ENCODE results near the gene DLL1.
"Not testable (repeated sequence)": the region's sequence is repeated elsewhere in the genome, so short reads cannot be mapped to it uniquely, and the experiment has no call there.

DLL1 gene

GRCh38 chr6:170290296-170291128 lies at the start of gene DLL1:
TSS of gene DLL1 (minus strand) at chr6:170291078. CDS start at chr6:170290139, 939 bp downstream.
- H3K36me3 ChIP-seq (ENCODE audit: control insufficient read depth in 5 of 5, insufficient read depth in 5 of 5, low read length in 5 of 5) = peaks cover 0 to 21% (median 13%) of the 10 kb centered on the region in 5 donors
- H3K4me3 ChIP-seq (ENCODE audit: low read depth in 1 of 5, low read length in 5 of 5) = peak within 1 kb of the TSS; percentile 72 to 84 (median 81)
- H3K27me3 ChIP-seq (ENCODE audit: control insufficient read depth in 5 of 5, insufficient read depth in 4 of 5, low read length in 5 of 5) = peaks cover 9 to 56% (median 42%) of the 10 kb centered on the region in 5 donors
- peak within 1 kb of the TSS in 4 of 5 donors; percentile 8 to 64 (median 50) for H3K9ac ChIP-seq (ENCODE audit: low read length in 5 of 5)
- peaks cover 5 to 77% (median 67%) of the 10 kb centered on the region in 5 donors for H3K4me1 ChIP-seq (ENCODE audit: control insufficient read depth in 5 of 5, insufficient read depth in 5 of 5, low read length in 5 of 5)
- peak within 1 kb of the TSS; percentile 23 for H3K27ac ChIP-seq (ENCODE audit: low read depth, low read length)
- H3K9me3 ChIP-seq (ENCODE audit: control insufficient read depth in 5 of 5, low read length in 5 of 5) = no peaks in the 10 kb centered on the region

DNA sequence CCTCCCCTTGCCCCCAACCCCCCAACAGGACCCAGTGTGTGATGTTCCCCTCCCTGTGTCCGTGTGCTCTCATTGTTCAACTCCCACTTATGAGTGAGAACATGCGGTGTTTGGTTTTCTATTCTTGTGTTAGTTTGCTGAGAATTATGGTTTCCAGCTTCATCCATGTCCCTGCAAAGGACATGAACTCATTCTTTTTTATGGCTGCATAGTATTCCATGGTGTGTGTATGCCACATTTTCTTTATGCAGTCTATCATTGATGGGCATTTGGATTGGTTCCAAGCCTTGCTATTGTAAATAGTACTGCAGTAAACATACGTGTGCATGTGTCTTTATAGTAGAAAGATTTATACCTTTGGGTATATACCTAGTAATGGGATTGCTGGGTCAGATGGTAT lies 44.3 kb upstream of the DLL1 start:
- not testable (repeated sequence) for H3K9me3 ChIP-seq (ENCODE audit: control insufficient read depth in 5 of 5, low read length in 5 of 5); H3K9ac ChIP-seq (ENCODE audit: low read length in 5 of 5); H3K4me1 ChIP-seq (ENCODE audit: control insufficient read depth in 5 of 5, insufficient read depth in 5 of 5, low read length in 5 of 5); H3K27me3 ChIP-seq (ENCODE audit: control insufficient read depth in 5 of 5, insufficient read depth in 4 of 5, low read length in 5 of 5); H3K4me3 ChIP-seq (ENCODE audit: low read depth in 1 of 5, low read length in 5 of 5); H3K27ac ChIP-seq (ENCODE audit: low read depth, low read length)
- peaks cover 17 to 37% (median 31%) of the 10 kb centered on the region in 5 donors for H3K36me3 ChIP-seq (ENCODE audit: control insufficient read depth in 5 of 5, insufficient read depth in 5 of 5, low read length in 5 of 5)

DNA sequence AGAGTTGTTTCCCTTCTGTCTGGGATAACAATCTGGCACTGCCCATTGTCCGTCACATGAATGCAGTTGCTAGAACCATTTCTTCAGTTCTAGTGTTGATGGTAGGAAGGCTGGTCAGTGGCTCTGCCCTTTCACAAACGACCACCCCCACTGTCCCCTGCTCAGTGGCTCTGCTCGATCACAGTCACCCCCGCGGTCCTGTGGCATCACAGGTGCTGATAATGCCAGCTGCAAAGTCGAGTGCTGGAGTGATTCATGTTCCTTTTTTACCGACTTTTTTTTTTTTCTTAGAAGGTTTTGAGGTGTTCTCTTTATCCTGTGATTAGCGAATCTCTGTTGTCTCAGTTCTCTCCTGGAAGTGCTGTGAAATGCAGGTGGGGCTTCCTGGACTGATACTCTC lies 38.4 kb upstream of the DLL1 start:
- Histone ChIP-seq H3K27ac (ENCODE audit: low read depth, low read length) (no peak overlapping the region), H3K4me1 (ENCODE audit: control insufficient read depth in 5 of 5, insufficient read depth in 5 of 5, low read length in 5 of 5) (no peaks in the 10 kb centered on the region), H3K9me3 (ENCODE audit: control insufficient read depth in 5 of 5, low read length in 5 of 5) (no peaks in the 10 kb centered on the region), H3K27me3 (ENCODE audit: control insufficient read depth in 5 of 5, insufficient read depth in 4 of 5, low read length in 5 of 5) (no peaks in the 10 kb centered on the region), H3K4me3 (ENCODE audit: low read depth in 1 of 5, low read length in 5 of 5) (no peak overlapping the region), H3K36me3 (ENCODE audit: control insufficient read depth in 5 of 5, insufficient read depth in 5 of 5, low read length in 5 of 5) (peaks cover 28 to 77% (median 65%) of the 10 kb centered on the region in 5 donors), H3K9ac (ENCODE audit: low read length in 5 of 5) (no peak overlapping the region)

DNA sequence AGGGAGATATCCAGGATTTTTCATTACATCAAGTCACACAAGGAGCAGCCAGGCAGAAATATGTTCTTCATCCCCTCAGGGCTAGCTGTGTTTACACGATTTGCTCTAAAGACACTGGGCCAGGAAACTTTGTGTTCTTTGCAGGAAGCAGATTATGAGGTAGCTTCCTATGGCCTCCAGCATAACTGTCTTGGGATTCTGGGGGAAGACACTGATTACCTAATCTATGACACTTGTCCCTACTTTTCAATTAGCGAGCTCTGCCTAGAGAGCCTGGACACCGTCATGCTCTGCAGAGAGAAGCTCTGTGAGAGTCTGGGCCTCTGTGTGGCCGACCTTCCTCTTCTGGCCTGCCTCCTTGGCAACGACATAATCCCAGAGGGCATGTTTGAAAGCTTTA lies 26.8 kb upstream of the DLL1 start:
- H3K4me1 ChIP-seq (ENCODE audit: control insufficient read depth in 5 of 5, insufficient read depth in 5 of 5, low read length in 5 of 5) = peaks cover 9 to 24% (median 13%) of the 10 kb centered on the region in 5 donors
- peaks cover 10 to 21% (median 15%) of the 10 kb centered on the region in 5 donors for H3K36me3 ChIP-seq (ENCODE audit: control insufficient read depth in 5 of 5, insufficient read depth in 5 of 5, low read length in 5 of 5)
- no peak overlapping the region for H3K9ac ChIP-seq (ENCODE audit: low read length in 5 of 5)
- no peaks in the 10 kb centered on the region for H3K9me3 ChIP-seq (ENCODE audit: control insufficient read depth in 5 of 5, low read length in 5 of 5)
- H3K27ac ChIP-seq (ENCODE audit: low read depth, low read length) = peak overlapping the region; percentile 66
- H3K27me3 ChIP-seq (ENCODE audit: control insufficient read depth in 5 of 5, insufficient read depth in 4 of 5, low read length in 5 of 5) = peaks cover 0 to 2% (median 0%) of the 10 kb centered on the region in 5 donors
- no peak overlapping the region for H3K4me3 ChIP-seq (ENCODE audit: low read depth in 1 of 5, low read length in 5 of 5)

GRCh38 chr6:170317076-170317475 lies 26.2 kb upstream of the DLL1 start:
- Histone ChIP-seq H3K4me1 (ENCODE audit: control insufficient read depth in 5 of 5, insufficient read depth in 5 of 5, low read length in 5 of 5) (peaks cover 9 to 24% (median 13%) of the 10 kb centered on the region in 5 donors), H3K9me3 (ENCODE audit: control insufficient read depth in 5 of 5, low read length in 5 of 5) (no peaks in the 10 kb centered on the region), H3K27ac (ENCODE audit: low read depth, low read length) (peak overlapping the region; percentile 66), H3K36me3 (ENCODE audit: control insufficient read depth in 5 of 5, insufficient read depth in 5 of 5, low read length in 5 of 5) (peaks cover 10 to 19% (median 11%) of the 10 kb centered on the region in 5 donors), H3K27me3 (ENCODE audit: control insufficient read depth in 5 of 5, insufficient read depth in 4 of 5, low read length in 5 of 5) (peaks cover 0 to 2% (median 0%) of the 10 kb centered on the region in 5 donors), H3K9ac (ENCODE audit: low read length in 5 of 5) (no peak overlapping the region), H3K4me3 (ENCODE audit: low read depth in 1 of 5, low read length in 5 of 5) (no peak overlapping the region)

DNA sequence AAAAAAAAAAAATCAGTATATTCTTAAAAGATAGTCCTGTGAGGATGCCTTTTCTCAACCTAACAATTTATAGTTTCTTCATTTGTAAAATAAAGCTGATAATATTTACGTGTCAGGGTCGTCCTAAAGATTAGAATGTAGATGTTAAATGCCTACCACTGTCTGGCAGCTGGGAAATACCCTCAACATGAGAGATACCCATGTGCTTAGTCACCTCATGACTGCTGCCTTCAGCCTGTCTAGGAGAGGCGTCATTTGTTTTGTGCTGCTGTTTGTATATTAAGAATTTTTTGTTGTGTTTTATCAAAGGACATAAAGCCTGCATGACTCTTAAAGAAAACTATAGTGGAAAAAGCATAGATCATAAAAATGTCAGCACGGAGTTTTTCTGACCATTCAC lies 25.2 kb upstream of the DLL1 start:
- Histone ChIP-seq H3K9me3 (ENCODE audit: control insufficient read depth in 5 of 5, low read length in 5 of 5) (no peaks in the 10 kb centered on the region), H3K4me1 (ENCODE audit: control insufficient read depth in 5 of 5, insufficient read depth in 5 of 5, low read length in 5 of 5) (peaks cover 9 to 24% (median 13%) of the 10 kb centered on the region in 5 donors), H3K4me3 (ENCODE audit: low read depth in 1 of 5, low read length in 5 of 5) (no peak overlapping the region), H3K27ac (ENCODE audit: low read depth, low read length) (no peak overlapping the region), H3K9ac (ENCODE audit: low read length in 5 of 5) (no peak overlapping the region), H3K36me3 (ENCODE audit: control insufficient read depth in 5 of 5, insufficient read depth in 5 of 5, low read length in 5 of 5) (peaks cover 6 to 19% (median 11%) of the 10 kb centered on the region in 5 donors), H3K27me3 (ENCODE audit: control insufficient read depth in 5 of 5, insufficient read depth in 4 of 5, low read length in 5 of 5) (peaks cover 0 to 2% (median 0%) of the 10 kb centered on the region in 5 donors)

DNA sequence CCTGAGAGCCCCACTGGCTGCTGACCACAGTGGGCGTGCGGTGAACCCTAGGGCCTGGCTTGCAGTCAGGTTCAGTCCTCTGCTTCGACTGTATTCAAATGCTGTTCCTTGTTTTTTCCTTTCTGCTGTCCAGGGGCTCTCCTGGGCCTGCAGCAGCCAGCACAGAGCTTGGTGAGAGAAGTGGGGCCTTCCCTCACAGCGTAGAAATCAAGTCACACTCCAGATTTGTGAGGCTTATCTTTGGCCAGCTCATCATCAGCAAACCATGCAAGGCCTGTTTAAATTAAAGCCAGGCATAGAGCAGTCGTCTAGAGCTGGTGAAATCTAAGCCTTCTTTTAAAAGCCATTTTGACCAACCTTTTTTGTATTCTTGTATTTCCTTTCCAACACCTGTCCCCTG lies 24.1 kb upstream of the DLL1 start:
- peaks cover 9 to 27% (median 18%) of the 10 kb centered on the region in 5 donors for H3K4me1 ChIP-seq (ENCODE audit: control insufficient read depth in 5 of 5, insufficient read depth in 5 of 5, low read length in 5 of 5)
- no peak overlapping the region for H3K9ac ChIP-seq (ENCODE audit: low read length in 5 of 5)
- peaks cover 6 to 17% (median 8%) of the 10 kb centered on the region in 5 donors for H3K36me3 ChIP-seq (ENCODE audit: control insufficient read depth in 5 of 5, insufficient read depth in 5 of 5, low read length in 5 of 5)

DNA sequence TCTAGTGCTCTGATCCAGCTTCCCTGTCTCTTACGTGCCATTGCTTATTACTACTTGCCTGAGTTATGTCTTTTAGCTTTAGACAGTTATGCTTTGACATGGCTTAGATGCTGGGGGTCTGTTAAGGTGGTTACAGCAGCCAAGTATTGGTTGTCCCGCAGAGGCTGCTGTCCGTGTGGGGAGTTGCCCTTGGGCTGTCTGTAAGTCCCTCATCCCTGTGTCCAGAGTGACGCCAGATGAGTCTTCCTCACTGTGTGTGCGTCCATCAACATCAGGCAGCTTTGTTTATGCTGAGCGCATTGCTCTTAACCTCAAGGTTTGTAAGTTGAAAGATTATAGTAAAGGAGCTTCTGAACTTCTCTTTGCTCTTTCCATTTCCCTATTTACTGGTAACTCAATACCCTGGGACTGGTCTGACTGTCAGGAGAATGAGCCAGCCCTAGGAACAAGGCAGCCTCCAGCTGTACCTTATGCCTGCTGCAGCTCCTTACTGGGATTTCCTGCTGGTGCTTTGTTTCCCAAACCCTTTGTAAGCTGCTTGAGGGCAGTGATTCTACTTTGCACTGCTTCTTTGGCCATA lies 22.9 kb upstream of the DLL1 start:
- Histone ChIP-seq H3K9me3 (ENCODE audit: control insufficient read depth in 5 of 5, low read length in 5 of 5) (no peaks in the 10 kb centered on the region), H3K9ac (ENCODE audit: low read length in 5 of 5) (no peak overlapping the region), H3K4me1 (ENCODE audit: control insufficient read depth in 5 of 5, insufficient read depth in 5 of 5, low read length in 5 of 5) (peaks cover 9 to 24% (median 20%) of the 10 kb centered on the region in 5 donors), H3K27me3 (ENCODE audit: control insufficient read depth in 5 of 5, insufficient read depth in 4 of 5, low read length in 5 of 5) (peaks cover 0 to 2% (median 0%) of the 10 kb centered on the region in 5 donors), H3K4me3 (ENCODE audit: low read depth in 1 of 5, low read length in 5 of 5) (no peak overlapping the region), H3K27ac (ENCODE audit: low read depth, low read length) (no peak overlapping the region), H3K36me3 (ENCODE audit: control insufficient read depth in 5 of 5, insufficient read depth in 5 of 5, low read length in 5 of 5) (peaks cover 0 to 12% (median 5%) of the 10 kb centered on the region in 5 donors)

More for the DNA sequence above, 24.1 kb upstream of the DLL1 start:
- peaks cover 0 to 2% (median 0%) of the 10 kb centered on the region in 5 donors for H3K27me3 ChIP-seq (ENCODE audit: control insufficient read depth in 5 of 5, insufficient read depth in 4 of 5, low read length in 5 of 5)
- H3K4me3 ChIP-seq (ENCODE audit: low read depth in 1 of 5, low read length in 5 of 5) = no peak overlapping the region
- no peaks in the 10 kb centered on the region for H3K9me3 ChIP-seq (ENCODE audit: control insufficient read depth in 5 of 5, low read length in 5 of 5)
- H3K27ac ChIP-seq (ENCODE audit: low read depth, low read length) = no peak overlapping the region

- H3K4me1 ChIP-seq (ENCODE audit: control insufficient read depth in 5 of 5, insufficient read depth in 5 of 5, low read length in 5 of 5) = peaks cover 3 to 26% (median 25%) of the 10 kb centered on the region in 5 donors
- H3K27me3 ChIP-seq (ENCODE audit: control insufficient read depth in 5 of 5, insufficient read depth in 4 of 5, low read length in 5 of 5) = no peaks in the 10 kb centered on the region
- no peak overlapping the region for H3K9ac ChIP-seq (ENCODE audit: low read length in 5 of 5)
- H3K9me3 ChIP-seq (ENCODE audit: control insufficient read depth in 5 of 5, low read length in 5 of 5) = no peaks in the 10 kb centered on the region
- no peak overlapping the region for H3K4me3 ChIP-seq (ENCODE audit: low read depth in 1 of 5, low read length in 5 of 5)
- no peak overlapping the region for H3K27ac ChIP-seq (ENCODE audit: low read depth, low read length)
- H3K36me3 ChIP-seq (ENCODE audit: control insufficient read depth in 5 of 5, insufficient read depth in 5 of 5, low read length in 5 of 5) = peaks cover 0 to 10% (median 0%) of the 10 kb centered on the region in 5 donors
Measured at GRCh38 chr6:170312876-170313275, 22.0 kb upstream of the DLL1 start.

- Histone ChIP-seq H3K27me3 (ENCODE audit: control insufficient read depth in 5 of 5, insufficient read depth in 4 of 5, low read length in 5 of 5) (no peaks in the 10 kb centered on the region), H3K9ac (ENCODE audit: low read length in 5 of 5) (no peak overlapping the region), H3K27ac (ENCODE audit: low read depth, low read length) (no peak overlapping the region), H3K9me3 (ENCODE audit: control insufficient read depth in 5 of 5, low read length in 5 of 5) (no peaks in the 10 kb centered on the region), H3K36me3 (ENCODE audit: control insufficient read depth in 5 of 5, insufficient read depth in 5 of 5, low read length in 5 of 5) (peaks cover 0 to 7% (median 0%) of the 10 kb centered on the region in 5 donors), H3K4me3 (ENCODE audit: low read depth in 1 of 5, low read length in 5 of 5) (no peak overlapping the region), H3K4me1 (ENCODE audit: control insufficient read depth in 5 of 5, insufficient read depth in 5 of 5, low read length in 5 of 5) (peaks cover 6 to 28% (median 27%) of the 10 kb centered on the region in 5 donors)
Measured at GRCh38 chr6:170311696-170312095, 20.8 kb upstream of the DLL1 start.

All from subcutaneous abdominal adipose tissue (tissue), 5 donors.